Stimulated activated CD4-positive, alpha-beta T cell treated with anti-CD3 and anti-CD28 coated beads, Interleukin-1b, Interleukin-23, amount 100 ng/mL, for 4 hours (primary cell): ENCODE data around the gene NAA50.
A peak's percentile ranks its signal among the peaks of the same experiment; 100 is the strongest.

Experiments
- DNase-seq, 2 donors: peaks; one replicate each; pipeline ENCODE4 v3.0.0-alpha.2; 2020; ENCODE audit warnings: low read depth in 2 of 2

NAA50 gene

DNA sequence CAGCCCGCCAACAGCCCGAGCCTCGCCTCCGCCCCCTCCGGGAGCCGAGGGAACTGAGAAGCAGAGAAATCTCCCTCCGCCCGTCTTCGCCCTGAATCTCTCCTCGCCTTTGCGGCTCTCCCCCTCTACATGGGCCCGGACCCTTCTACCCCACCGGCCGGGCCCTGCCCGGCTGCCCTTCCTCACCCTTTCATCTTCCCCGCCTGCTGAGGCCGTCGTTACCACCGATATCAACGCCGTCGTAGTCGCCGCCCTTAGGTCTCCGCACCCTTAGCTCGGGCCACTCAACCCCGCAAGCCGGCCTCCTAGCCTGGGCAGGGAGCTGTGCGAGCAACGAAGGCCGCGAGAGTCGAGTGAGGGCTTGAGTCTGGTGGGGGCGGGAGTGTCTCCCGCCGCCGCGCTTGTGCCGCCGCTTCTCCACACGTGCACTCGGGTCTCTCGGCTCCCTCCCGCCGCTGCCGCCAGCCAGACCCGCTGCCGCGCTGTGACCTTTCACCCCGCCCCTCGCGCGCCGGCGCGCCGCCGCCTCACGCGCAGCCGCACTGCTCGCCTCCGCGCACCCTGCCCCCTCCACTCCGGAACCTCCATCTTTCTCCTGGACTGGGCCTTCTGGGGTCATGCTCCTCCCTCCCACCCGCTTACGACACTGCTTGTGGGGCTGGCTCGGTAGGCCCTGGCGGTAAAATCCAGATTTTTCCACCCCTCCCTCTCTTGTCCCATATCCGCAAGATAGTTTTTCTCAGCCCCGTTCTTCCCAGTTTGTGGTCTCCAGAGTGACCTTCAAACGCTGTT is at the start of gene NAA50:
NAA50 (minus strand) TSS at position 494 of the 792 bp plus-strand sequence; CDS start at position 194, 300 bp downstream.
- DNase-seq: peak; percentile 94

DNA sequence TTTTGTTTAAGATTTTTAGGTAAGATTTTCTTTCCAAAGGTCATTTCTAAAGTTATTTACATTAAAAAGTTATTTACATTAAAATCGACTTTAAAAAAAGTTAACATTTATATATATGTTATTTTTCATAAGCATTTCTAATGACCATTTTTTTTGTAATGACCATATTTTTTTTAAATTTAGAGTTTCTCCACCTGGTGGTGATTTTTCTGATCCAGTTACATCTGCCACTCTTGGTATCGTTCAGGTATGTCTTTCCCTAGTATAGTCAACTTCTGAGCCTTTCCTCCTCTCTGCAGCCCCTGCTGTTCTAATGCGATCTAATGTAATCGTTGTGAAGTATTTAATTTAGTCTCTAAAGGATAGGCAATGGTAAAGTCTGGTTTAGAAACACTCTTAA is 49.6 kb upstream of the NAA50 start:
- no peak for DNase-seq

DNA sequence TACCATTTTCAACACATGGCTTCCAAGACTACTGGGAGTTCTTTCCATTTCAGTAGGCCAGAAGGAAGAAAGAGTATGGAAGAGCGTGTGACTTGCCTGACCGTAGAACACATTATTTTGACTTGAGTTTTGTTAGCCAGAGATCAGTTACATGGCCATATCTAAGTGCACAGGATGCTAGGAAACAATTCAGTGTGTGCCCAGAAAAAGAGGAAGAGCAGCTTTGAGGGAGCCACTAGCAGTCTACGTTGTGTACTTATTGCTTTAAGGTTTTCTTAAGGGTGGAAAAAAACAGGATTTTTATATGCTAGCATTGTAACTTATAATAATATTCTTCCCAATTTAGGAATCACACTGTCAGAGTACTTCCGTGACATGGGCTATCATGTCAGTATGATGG is 48.5 kb upstream of the NAA50 start:
- no peak for DNase-seq

DNA sequence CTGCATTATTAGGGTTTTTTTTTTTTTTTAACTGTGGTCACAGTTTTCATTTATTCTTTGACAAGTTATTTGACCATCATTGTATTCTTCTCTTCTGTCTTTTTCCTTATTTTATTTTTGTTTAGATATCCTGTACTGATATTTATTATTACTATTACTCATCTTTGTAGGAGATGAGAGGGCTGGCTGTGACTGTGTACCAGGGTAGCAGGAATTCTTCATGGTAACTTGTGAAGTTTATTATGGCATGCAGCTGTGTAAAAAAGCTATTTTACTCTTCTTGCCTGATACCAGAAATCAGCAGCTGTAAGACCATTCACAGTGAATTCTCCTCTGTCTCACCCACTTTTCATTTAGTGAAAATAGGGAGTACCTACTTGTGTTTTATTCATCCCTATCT is 45.3 kb upstream of the NAA50 start:
- DNase-seq: no peak

DNA sequence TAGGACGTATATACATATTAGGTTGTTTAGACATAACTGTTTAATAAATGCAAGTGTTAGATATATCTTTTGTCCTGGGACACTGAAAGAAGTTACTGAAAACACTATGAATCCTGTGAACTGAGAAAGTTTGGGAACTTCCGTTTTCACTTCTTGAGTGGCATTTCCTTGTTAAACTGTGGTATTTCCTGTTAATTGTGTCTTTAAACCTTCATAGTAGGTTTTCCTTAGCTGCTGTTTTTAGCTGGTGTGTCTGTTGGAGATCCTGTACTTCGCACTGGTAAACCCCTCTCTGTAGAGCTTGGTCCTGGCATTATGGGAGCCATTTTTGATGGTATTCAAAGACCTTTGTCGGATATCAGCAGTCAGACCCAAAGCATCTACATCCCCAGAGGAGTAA is 37.9 kb upstream of the NAA50 start:
- DNase-seq: no peak

DNA sequence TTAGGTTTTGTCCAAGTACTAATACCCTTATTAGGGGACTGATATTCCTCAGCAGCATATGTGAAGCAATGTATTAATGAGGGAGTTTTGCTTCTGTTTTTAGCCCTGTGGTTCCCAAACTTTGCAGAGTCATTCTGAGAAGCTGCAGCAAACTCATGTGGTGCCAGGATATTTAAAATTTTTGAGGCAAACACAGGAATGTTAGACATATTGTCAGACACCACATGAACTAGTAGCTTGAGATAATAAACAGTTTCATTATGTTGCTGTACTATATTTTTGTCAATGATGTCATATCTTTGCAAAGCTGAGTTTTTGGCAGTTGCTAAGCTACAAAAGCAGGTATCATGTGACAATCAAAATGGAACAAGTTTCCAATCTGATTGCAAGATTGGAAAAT is 37.4 kb upstream of the NAA50 start:
- no peak for DNase-seq

DNA sequence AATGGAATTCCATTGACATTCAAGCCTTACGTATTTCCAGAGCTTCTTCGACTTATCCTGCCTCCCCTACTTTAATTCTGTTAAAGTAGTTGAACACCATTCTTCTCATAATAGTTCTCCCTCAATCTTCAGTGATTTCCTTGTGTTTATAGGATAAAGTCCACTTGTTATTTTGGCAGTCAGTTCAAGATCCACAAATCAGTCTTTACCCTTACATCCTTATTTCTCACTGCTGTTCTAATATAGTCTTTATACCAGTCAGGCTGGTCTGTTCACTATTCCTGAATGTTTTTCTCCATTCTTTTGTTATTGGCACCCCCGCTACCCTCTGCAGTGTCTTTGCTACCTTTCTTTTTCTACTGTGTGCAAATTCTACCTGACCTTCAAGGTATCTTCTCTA is 30.5 kb upstream of the NAA50 start:
- DNase-seq: no peak

DNA sequence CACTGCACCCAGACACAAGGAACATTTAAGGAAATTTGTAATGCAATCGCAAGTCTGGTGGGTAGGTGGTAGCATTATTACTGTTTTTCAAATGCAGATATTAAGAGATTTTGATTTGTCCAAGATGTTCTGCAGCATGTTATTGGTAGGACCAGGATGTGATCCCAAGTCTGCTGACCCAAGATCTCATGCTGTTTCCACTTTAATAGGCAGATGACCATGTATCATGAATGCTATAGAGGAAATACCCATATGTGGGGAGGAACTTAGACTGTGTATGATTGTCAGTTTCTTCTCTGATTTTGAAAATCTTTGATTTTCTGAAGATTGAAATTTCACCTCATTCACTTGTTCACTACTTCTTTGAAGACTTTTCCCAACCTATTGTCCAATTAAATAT is 29.5 kb upstream of the NAA50 start:
- no peak for DNase-seq

DNA sequence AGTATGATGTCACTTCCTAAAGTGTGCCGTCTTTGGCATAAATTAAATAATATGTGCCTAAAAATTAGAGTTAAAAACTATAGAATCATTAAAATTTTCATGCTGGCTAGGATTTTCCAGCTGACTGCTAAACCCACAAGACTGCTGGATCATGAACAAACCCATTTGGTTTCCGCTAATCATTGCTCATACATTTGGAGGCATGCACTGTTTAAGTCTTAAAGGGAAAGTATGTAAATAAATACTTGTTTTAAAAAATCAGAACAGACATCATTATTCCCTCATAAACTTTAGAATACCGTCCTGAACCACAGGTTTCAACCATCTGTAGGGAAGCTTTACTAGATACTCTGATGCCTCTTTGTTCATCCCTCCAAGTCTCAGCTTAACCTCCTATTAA is 27.3 kb upstream of the NAA50 start:
- no peak for DNase-seq

DNA sequence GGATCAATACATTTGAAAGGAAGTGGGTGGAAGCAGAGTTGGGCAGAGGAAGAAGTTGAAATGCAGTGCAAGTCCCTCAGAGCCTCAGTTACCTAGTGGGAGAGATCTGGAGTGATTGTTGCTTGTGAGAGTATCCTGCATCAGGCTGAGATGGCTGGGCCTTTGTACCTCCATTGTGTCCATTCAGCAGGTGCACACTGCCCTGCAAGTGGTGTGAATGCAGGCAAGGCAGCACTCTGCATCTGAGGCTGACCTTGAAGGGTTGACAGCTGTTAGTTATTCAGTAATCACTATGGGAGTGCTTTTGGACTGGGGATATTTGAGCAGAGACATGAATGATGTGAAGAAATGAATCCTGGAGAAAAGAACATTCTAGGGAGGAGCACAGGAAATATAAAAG is 25.9 kb upstream of the NAA50 start:
- DNase-seq: no peak

DNA sequence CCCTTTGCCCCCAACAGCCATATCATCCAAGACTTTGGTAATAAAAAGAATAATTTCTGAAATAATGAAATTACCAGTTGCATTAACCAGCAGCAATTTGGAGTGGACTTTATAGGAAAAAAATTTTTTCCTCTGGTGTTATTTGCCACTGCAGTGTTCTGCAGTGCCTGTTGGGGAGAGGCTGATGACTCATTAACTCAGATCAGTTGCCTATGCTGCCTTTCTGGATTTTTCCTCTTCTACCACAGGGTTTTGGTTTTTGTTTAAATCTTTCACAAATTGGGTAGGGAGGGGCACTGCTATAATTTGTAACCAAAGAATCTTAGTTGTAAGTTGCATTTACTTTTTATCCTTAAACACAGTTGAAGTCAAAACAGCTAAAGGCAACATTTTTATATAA is 23.5 kb upstream of the NAA50 start:
- DNase-seq: no peak

DNA sequence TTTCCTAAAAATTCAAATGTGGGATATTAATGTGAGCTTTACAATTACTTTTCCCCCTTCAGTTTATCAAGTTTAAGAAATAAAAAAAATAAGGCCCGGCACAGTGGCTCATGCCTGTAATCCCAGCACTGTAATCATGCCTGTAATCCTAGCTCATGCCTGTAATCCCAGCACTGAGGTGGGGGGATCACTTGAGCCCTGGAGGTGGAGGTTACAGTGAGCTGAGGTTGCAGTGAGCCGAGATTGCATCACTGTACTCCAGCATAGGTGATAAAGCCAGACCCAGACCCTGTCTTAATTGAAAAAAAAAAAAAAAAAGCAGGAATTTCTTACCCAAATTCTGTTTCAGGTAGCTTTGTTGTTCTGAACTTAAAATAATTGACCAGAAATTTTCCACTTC is 18.6 kb upstream of the NAA50 start:
- DNase-seq: no peak

DNA sequence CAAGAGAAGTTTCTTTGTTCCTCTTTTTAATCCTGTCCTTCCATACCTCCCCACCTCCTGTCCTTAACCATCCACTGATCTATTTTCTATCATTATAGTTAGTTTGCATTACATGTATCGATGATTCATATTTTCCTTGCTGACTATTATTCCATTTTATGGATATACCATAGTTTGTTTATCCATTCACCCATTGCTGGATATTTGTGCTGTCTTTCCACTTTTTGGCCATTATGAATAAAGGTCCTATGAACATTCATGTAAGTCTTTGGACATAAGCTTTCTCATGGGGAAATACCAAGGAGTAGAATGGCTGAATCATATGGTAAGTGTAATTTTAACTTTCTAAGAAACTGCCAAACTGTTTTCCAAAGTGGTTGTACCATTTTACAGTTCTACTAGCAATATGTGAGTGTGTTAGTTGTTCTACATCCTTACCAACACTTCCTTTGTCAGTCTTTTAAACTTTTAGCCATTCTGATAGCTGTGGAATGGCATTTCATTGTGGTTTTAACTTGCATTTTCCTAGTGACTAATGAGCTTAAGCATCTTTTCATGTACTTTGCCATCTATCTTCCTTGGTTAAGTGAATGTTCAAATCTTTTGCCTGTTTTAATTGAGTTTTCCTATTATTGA is 12.5 kb upstream of the NAA50 start:
- no peak for DNase-seq

DNA sequence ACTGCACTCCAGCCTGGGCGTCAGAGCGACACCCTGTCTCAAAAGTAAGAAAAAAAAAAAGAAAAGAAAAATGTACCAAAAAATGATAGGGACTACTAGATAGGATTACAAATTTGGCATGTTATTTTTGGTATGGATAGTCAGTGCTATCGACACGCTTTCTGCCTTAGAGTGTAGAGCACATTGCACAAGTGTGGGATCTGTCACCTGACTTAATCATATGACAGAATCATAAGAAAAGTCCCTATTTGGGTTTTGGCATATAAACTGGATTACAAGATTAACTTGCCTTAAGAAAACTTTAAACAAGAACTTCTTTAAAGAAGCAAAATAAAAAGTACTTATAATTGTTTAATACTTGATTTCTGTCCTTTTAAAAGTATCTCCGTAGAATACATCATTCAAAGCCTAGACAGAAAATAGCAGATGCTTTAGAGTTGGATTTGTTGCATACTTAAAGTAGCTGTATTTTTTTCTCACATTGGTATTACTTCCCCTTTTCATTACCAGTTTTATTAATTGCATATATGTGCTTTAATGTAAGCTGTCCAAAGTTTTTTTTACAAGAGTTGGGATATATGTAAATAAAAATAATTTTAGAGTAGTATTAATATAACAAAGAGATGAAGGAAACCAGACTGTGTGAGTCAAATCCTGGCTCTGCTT is 8.6 kb upstream of the NAA50 start:
- no peak for DNase-seq

DNA sequence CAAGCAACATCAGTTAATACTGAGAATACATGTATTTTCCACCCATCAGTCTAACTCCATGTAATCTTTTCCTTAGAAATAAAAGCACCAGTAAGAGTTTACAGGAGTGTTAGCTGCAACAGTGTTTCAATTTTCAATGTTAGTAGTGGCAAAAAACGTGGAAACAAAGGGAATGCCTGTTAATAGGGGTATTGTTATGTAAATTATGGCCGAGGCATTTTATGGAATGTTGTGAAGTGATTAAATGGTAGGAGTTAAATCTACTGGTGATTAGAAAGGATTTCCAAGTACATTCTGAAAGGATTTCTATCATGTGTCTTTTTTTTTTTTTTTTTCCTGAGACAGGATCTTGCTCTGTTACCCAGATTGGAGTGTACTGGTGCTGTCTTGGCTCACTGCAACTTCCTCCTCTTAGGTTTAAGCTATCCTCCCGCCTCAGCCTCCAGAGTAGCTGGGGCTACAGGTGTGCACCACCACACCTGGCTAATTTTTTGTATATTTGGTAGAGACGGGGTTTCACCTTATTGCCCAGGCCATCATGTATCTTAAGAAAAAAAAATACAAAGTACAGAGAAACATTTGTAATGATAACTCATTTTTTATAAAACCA is 7.4 kb upstream of the NAA50 start:
- DNase-seq: no peak

DNA sequence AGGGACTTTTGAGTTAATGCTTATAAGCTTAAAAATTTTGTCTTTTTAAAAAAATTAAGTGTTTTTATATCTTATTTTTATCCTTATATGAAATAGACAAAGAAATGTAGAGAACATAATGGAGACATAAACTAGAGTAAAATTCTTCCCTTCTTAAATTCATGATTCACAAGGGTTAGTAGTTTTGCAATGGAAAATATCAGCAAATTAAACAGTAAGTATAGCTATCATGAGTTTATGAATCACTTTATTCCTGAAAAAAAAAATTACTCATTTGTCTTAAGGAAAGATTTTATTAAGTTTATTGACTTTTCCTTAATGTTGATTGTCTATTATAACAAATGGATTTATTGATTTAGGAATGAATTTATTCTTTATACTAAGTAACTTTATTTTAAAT is 5.1 kb upstream of the NAA50 start:
- no peak for DNase-seq

DNA sequence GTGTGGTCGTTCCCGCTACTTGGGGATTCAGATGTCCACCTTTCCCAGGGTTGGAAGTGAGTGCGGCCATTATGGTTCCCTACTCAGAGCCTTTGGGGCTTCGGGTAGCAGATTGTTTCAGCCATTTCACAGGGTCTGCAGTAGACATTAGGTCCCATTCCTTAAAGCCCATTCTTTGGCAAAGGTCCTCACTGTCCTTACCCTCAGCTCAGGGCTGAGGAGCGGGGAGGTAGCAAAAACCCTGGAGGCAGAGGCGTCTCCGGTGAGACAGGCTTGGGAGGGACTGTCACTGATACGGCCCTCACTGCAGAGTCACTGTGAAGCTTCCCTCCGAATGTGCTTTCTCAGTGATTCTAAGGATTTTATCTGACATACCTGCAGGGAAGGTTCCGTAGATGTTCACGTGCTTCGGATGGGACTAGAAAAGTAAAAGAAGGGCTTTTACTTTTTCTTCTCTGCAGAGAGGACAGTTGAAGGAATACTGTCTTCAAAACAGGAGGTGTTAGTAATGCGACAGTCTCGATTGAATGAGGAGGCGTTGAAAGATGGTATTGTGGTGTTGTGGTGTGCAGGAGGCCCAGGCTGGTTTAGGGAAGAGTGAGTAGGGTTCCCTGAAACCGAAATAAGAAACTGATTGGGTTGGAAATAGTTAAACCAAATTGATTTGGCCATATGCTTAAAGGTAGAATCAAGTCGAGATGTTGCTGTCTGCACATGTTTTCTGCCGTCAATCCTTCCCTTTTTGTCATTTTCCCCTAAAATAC is 1.4 kb upstream of the NAA50 start:
- peak; percentile 13 to 18 for DNase-seq

DNA sequence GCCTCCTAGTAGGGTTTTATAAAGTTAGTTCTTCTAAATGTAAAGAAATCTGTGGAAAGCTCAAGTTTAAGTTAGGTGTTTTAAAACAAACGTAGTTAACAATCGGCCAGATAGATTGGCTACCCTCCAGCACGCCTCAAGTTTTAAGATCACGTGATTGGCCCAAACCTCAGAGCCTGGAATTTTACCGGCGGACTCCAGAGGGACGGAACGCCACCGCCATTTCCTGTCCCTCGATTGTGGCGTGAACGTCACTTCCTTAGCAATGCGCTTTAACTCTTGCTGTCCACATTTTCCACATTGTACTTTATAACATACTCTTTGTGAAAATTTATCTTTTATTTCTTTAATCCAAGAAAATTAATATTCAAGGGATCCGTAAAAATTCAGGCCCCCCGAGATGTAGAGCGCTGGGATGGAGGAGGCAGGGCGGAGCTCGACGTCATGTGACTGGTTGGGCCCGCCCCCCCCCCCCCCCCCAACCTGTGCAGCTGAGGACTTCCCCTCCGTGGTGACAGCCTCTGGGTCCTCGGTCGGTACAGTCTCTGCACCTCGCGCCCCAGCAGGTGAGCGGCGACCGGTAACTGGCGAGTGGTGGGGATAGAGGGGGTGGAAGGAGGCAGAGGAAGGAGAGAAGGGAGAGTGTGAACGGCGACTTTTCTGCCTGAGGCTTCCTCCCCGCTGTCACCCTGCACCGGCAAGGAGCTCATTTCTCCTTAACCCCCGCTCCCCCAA is 666 bp upstream of the NAA50 start, which contains the start of gene ATP6V1A:
ATP6V1A (plus strand) TSS at position 488 of the 735 bp plus-strand sequence. CDS start 31,719 bp downstream, outside the sequence.
- DNase-seq: peak; percentile 59 to 67

DNA sequence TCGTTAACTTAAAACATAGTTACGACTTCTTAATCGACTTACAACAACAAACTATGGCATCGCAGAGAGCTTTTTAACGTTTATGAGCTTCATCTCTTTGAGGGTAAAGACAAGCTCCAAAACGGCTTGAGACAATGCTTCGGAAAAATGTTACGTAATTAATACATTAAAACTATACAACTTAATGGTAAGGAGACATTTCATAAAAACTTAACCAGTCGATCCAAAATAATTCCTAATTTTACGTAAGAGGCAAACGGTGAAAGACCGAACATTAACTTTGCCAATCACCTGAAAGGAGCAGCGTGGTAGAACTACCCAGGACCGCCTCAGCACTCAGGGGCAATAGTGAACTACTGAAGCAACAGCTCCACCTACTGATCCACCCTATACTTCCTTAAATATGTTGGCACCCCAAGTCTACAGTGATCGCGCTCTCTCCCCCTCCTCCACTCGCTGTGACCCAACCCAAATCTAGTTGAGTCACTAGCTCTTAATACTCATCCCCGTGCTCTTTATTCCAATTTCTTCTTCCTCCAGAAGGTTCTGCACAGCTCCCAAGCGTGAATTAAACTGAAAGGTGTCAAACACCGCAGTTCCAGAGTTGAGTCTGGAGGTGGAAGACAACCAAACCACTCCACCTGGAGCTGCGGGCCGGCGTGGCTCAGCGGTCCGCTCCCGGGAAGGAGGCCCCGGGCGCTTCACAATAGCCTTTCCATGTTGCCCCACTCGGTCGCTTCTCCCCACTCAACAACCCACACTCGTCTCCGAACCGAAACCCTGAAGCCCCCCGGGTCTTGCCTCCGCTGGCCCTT is 901 bp downstream of the NAA50 start:
- DNase-seq: peak; percentile 55 to 72

DNA sequence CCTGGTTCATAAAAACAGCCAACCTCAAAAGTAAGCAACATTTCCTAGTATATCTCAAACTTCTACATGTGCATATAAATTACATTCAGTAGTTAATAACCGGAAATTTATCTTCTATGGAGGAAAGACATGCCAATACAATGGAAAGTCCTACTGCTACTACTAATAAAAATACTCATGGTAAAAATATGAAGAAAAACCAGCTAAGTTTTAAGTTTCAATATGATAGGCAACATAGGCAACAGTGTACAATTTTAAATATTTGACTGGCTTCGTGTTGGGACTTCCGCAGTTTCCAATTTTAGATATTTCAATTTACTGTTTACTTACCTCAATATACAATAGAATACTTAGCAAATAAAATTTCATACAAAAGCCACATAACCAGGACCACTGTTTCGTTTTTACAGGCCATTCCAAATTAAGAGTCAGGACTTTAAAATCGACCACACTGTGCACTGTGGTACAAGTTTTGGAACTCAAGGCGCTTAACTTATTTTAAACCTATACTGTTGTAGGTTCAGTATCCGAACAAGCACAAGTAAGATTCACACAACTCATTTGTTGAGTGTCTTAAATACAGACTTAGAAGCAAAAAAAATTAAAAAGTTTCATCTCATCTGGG is 2.9 kb downstream of the NAA50 start:
- no peak for DNase-seq
